ENCODE data around the gene USP34. TPM values are rescaled to one million over a fixed set of nuclear protein-coding genes. Genes with fewer than 3 reads are reported as not detected.

Gene USP34
- total RNA-seq, 1 experiment from 2014 or later: 76.3 TPM

- TF ChIP-seq FOSL1 (IDR thresholded peaks at IDR 0.05; ENCODE audit: low read depth): no peak
Measured at GRCh38 chr2:61421611-61422010, 49.3 kb downstream of the USP34 start (continued).

GRCh38 chr2:61420991-61421544 is 49.8 kb downstream of the USP34 start:
- Histone ChIP-seq H4K20me1 (ENCODE audit: insufficient read depth) (peaks cover 28% of the 10 kb centered on the region; the same call in 1 of the 2 replicates), H3K9me2 (ENCODE audit: insufficient read depth) (no peaks in the 10 kb centered on the region), H3K4me3 (replicated peaks in 1 of 2; ENCODE audit: low read depth in 1 of 2, low read length in 2 of 2) (no peak overlapping the region), H3K27me3 (ENCODE audit: insufficient read depth, low read length) (no peaks in the 10 kb centered on the region), H3K9me3 (ENCODE audit: control insufficient read depth in 1 of 2, insufficient read depth in 1 of 2, low read depth in 1 of 2, low read length in 2 of 2) (no peaks in the 10 kb centered on the region), H3K79me2 (ENCODE audit: insufficient read depth, low read length) (peaks cover 91% of the 10 kb centered on the region), H3K36me3 (ENCODE audit: control insufficient read depth in 1 of 2, insufficient read depth in 2 of 2, low read length in 2 of 2) (no peaks in the 10 kb centered on the region), H3K4me1 (ENCODE audit: control insufficient read depth in 1 of 2, insufficient read depth in 2 of 2, low read length in 2 of 2) (peaks cover 0 to 12% of the 10 kb centered on the region in 2 experiments; a peak in 1 of 4 replicates), H3K27ac (ENCODE audit: low read depth, low read length) (no peak overlapping the region), H2AFZ (ENCODE audit: low read depth, low read length, poor library complexity, severe bottlenecking) (no peak overlapping the region), H3K9ac (ENCODE audit: low read length) (no peak overlapping the region), H3K4me2 (ENCODE audit: low read length) (no peak overlapping the region)
- DNase-seq (ENCODE audit: low read depth, low spot score) (no peak), ATAC-seq (no peak)
- intact Hi-C loops (cut with micrococcal nuclease): no loop called here
- ChIA-PET RAD21 (ENCODE audit: low non-redundant PET in 1 of 2, low total read pairs in 2 of 2, uncharacterized antibody in 2 of 2, unreplicated experiment in 2 of 2) (no interaction called here), POLR2A (no interaction called here), CTCF (no interaction called here)
- no TSS peak for BruUV-seq (replicated peaks)
- no peak for TF ChIP-seq SP1 (IDR thresholded peaks at IDR 0.05; ENCODE audit: low read depth)
- no peak for TF ChIP-seq RAD21 (IDR thresholded peaks at IDR 0.05; ENCODE audit: low read depth)

GRCh38 chr2:61419570-61419969 is 51.3 kb downstream of the USP34 start:
- H3K27ac ChIP-seq (ENCODE audit: low read depth, low read length): no peak overlapping the region
- no peak overlapping the region for H3K9ac ChIP-seq (ENCODE audit: low read length)
- no peak for ATAC-seq
- CTCF ChIA-PET: interaction anchor here (1.3 kb wide), 1 partner anchor 12 kb away, joined by 4 read pairs; no protein-coding TSS in a partner anchor
- H3K79me2 ChIP-seq (ENCODE audit: insufficient read depth, low read length): peaks cover 90% of the 10 kb centered on the region
- TF ChIP-seq TCF7L2 (IDR thresholded peaks at IDR 0.05; ENCODE audit: borderline replicate concordance, extremely low read depth, insufficient read depth, insufficient read length) (no peak), CBX3 (IDR thresholded peaks at IDR 0.05; ENCODE audit: low read depth) (no peak), ZNF274 (IDR thresholded peaks at IDR 0.05; ENCODE audit: low read depth, low read length) (no peak), ELF1 (IDR thresholded peaks at IDR 0.05; ENCODE audit: borderline replicate concordance, low read depth) (no peak), EGR1 (IDR thresholded peaks at IDR 0.05; ENCODE audit: low read depth) (no peak), CTCF (IDR thresholded peaks at IDR 0.05 in 2 of 3, conservative IDR thresholded peaks at IDR 0.05 in 1 of 3; ENCODE audit: borderline replicate concordance in 1 of 3, insufficient read depth in 1 of 3, low read depth in 2 of 3, low read length in 2 of 3) (no peak; a peak in 1 of 6 replicates)
- TF ChIP-seq, protein P1, sequence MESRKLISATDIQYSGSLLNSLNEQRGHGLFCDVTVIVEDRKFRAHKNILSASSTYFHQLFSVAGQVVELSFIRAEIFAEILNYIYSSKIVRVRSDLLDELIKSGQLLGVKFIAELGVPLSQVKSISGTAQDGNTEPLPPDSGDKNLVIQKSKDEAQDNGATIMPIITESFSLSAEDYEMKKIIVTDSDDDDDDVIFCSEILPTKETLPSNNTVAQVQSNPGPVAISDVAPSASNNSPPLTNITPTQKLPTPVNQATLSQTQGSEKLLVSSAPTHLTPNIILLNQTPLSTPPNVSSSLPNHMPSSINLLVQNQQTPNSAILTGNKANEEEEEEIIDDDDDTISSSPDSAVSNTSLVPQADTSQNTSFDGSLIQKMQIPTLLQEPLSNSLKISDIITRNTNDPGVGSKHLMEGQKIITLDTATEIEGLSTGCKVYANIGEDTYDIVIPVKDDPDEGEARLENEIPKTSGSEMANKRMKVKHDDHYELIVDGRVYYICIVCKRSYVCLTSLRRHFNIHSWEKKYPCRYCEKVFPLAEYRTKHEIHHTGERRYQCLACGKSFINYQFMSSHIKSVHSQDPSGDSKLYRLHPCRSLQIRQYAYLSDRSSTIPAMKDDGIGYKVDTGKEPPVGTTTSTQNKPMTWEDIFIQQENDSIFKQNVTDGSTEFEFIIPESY (IDR thresholded peaks at IDR 0.05; ENCODE audit: extremely low read depth, insufficient replicate concordance, low read length): no peak
- H2AFZ ChIP-seq (ENCODE audit: low read depth, low read length, poor library complexity, severe bottlenecking): no peak overlapping the region
- no peak for DNase-seq (ENCODE audit: low read depth, low spot score)
- no peak overlapping the region for H3K4me3 ChIP-seq (replicated peaks in 1 of 2; ENCODE audit: low read depth in 1 of 2, low read length in 2 of 2)
- BruUV-seq (replicated peaks): no TSS peak
- H3K9me3 ChIP-seq (ENCODE audit: control insufficient read depth in 1 of 2, insufficient read depth in 1 of 2, low read depth in 1 of 2, low read length in 2 of 2): no peaks in the 10 kb centered on the region
- H3K27me3 ChIP-seq (ENCODE audit: insufficient read depth, low read length): no peaks in the 10 kb centered on the region
- H3K9me2 ChIP-seq (ENCODE audit: insufficient read depth): no peaks in the 10 kb centered on the region
- H4K20me1 ChIP-seq (ENCODE audit: insufficient read depth): peaks cover 27% of the 10 kb centered on the region; the same call in 1 of the 2 replicates
- no peaks in the 10 kb centered on the region for H3K36me3 ChIP-seq (ENCODE audit: control insufficient read depth in 1 of 2, insufficient read depth in 2 of 2, low read length in 2 of 2)
- H3K4me2 ChIP-seq (ENCODE audit: low read length): no peak overlapping the region
- no peaks in the 10 kb centered on the region for H3K4me1 ChIP-seq (ENCODE audit: control insufficient read depth in 1 of 2, insufficient read depth in 2 of 2, low read length in 2 of 2)
- RAD21 ChIA-PET (ENCODE audit: low non-redundant PET in 1 of 2, low total read pairs in 2 of 2, uncharacterized antibody in 2 of 2, unreplicated experiment in 2 of 2): no interaction called here
- POLR2A ChIA-PET: no interaction called here
- intact Hi-C loops (cut with micrococcal nuclease): no loop called here

Measured in HCT116 (cell line).